ENCODE measurements around the gene CCL13.

CCL13 gene

DNA sequence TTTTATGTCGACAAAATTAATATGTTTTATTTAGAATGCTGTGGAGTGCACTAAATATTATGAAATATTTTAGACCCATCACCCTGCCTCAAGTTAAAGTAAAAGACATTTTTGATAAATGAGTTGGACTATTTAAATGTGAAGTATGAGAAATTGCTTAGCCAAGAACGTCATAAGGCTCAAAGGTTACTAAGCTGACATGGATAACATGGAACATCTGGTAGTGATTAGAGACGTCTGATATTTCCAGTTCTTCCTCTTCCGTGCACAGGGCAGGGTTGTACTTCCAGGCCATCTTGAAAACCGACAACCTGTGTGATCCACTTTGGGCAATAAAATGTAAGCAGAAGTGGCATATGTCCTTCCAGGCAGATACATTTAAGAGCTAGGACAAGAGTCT is 44.2 kb upstream of the CCL13 start:
- Histone ChIP-seq H3K9me3 (ENCODE audit: insufficient read depth, low read length) (no peaks in the 10 kb centered on the region), H3K27me3 (ENCODE audit: low read depth, low read length) (peaks cover 56% of the 10 kb centered on the region), H3K27ac (ENCODE audit: low read length) (no peak overlapping the region), H3K4me1 (ENCODE audit: low read length) (peaks cover 32% of the 10 kb centered on the region), H3K4me3 (ENCODE audit: low read length) (no peak overlapping the region), H3K36me3 (replicated peaks; ENCODE audit: low read depth, low read length) (no peaks in the 10 kb centered on the region), H3K4me2 (ENCODE audit: low read length) (no peak overlapping the region), H3K9ac (ENCODE audit: low read length) (no peak overlapping the region), H4K20me1 (ENCODE audit: insufficient read depth, low read length) (no peaks in the 10 kb centered on the region), H3K79me2 (ENCODE audit: low read length) (no peaks in the 10 kb centered on the region), H2AFZ (ENCODE audit: low read depth, low read length) (no peak overlapping the region)
- TF ChIP-seq, protein P1, sequence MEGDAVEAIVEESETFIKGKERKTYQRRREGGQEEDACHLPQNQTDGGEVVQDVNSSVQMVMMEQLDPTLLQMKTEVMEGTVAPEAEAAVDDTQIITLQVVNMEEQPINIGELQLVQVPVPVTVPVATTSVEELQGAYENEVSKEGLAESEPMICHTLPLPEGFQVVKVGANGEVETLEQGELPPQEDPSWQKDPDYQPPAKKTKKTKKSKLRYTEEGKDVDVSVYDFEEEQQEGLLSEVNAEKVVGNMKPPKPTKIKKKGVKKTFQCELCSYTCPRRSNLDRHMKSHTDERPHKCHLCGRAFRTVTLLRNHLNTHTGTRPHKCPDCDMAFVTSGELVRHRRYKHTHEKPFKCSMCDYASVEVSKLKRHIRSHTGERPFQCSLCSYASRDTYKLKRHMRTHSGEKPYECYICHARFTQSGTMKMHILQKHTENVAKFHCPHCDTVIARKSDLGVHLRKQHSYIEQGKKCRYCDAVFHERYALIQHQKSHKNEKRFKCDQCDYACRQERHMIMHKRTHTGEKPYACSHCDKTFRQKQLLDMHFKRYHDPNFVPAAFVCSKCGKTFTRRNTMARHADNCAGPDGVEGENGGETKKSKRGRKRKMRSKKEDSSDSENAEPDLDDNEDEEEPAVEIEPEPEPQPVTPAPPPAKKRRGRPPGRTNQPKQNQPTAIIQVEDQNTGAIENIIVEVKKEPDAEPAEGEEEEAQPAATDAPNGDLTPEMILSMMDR (IDR thresholded peaks at IDR 0.05; ENCODE audit: low read depth, low read length) = no peak
- TF ChIP-seq EZH2phosphoT487 (IDR thresholded peaks at IDR 0.05; ENCODE audit: low read depth) = no peak

DNA sequence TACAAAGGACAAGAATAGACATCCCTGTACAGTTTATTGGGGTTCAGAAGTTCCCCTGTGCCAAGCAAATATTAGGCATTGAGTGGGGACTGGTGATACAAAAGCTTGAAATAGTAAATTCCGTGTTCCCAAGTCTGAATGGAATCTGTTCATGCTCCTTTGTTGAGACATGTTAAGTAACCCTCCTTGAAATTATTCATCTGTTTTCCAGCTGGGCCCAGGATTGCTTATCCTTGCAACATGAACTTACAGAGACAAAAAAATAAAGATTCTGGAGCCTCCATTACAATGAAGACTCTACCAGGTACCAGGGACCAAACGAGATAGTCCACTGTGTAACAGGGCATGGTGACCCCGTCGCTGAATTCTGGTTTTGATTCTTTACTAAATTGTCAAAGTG is 43.1 kb upstream of the CCL13 start:
- H3K4me1 ChIP-seq (ENCODE audit: low read length) = peaks cover 22% of the 10 kb centered on the region
- no peaks in the 10 kb centered on the region for H3K9me3 ChIP-seq (ENCODE audit: insufficient read depth, low read length)
- peaks cover 61% of the 10 kb centered on the region for H3K27me3 ChIP-seq (ENCODE audit: low read depth, low read length)
- no peak overlapping the region for H3K4me3 ChIP-seq (ENCODE audit: low read length)
- no peak for TF ChIP-seq EZH2phosphoT487 (IDR thresholded peaks at IDR 0.05; ENCODE audit: low read depth)
- TF ChIP-seq, protein P1 (IDR thresholded peaks at IDR 0.05; ENCODE audit: low read depth, low read length) = no peak
- H4K20me1 ChIP-seq (ENCODE audit: insufficient read depth, low read length) = no peaks in the 10 kb centered on the region
- no peak overlapping the region for H3K27ac ChIP-seq (ENCODE audit: low read length)
- H3K36me3 ChIP-seq (replicated peaks; ENCODE audit: low read depth, low read length) = no peaks in the 10 kb centered on the region
- no peak overlapping the region for H2AFZ ChIP-seq (ENCODE audit: low read depth, low read length)
- no peak overlapping the region for H3K4me2 ChIP-seq (ENCODE audit: low read length)
- H3K9ac ChIP-seq (ENCODE audit: low read length) = no peak overlapping the region
- no peaks in the 10 kb centered on the region for H3K79me2 ChIP-seq (ENCODE audit: low read length)

DNA sequence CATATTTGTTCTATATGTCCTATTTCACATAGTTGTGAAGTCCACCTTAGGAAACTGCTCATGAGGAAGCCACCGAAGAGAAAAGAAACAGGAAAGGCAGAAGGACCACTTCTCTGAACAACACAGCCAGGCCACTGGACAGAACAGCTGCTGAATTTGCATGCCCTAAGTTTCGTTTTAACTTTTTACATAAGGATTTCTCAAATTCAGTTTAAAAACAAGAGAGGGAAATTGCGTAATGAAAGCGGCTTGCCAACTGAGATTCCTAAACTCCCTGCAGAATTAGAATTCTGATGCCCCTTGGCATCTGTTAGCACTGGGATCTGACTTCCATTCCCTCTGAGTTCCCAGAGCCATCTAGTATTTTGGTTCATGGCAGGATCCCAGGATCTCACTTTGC is 42.0 kb upstream of the CCL13 start:
- Histone ChIP-seq H4K20me1 (ENCODE audit: insufficient read depth, low read length) (no peaks in the 10 kb centered on the region), H2AFZ (ENCODE audit: low read depth, low read length) (no peak overlapping the region), H3K27me3 (ENCODE audit: low read depth, low read length) (peaks cover 62% of the 10 kb centered on the region), H3K27ac (ENCODE audit: low read length) (no peak overlapping the region), H3K4me3 (ENCODE audit: low read length) (peak overlapping the region; percentile 13; the same call in 1 of the 2 replicates), H3K4me2 (ENCODE audit: low read length) (peak overlapping the region; percentile 59), H3K79me2 (ENCODE audit: low read length) (no peaks in the 10 kb centered on the region), H3K9me3 (ENCODE audit: insufficient read depth, low read length) (no peaks in the 10 kb centered on the region), H3K36me3 (replicated peaks; ENCODE audit: low read depth, low read length) (no peaks in the 10 kb centered on the region), H3K4me1 (ENCODE audit: low read length) (peaks cover 25% of the 10 kb centered on the region), H3K9ac (ENCODE audit: low read length) (no peak overlapping the region)
- TF ChIP-seq, protein P1 (IDR thresholded peaks at IDR 0.05; ENCODE audit: low read depth, low read length) = no peak
- no peak for TF ChIP-seq EZH2phosphoT487 (IDR thresholded peaks at IDR 0.05; ENCODE audit: low read depth)

GRCh38 chr17:34318474-34318873 is 37.8 kb upstream of the CCL13 start:
- Histone ChIP-seq H3K36me3 (replicated peaks; ENCODE audit: low read depth, low read length) (no peaks in the 10 kb centered on the region), H3K4me1 (ENCODE audit: low read length) (peaks cover 30% of the 10 kb centered on the region), H3K9ac (ENCODE audit: low read length) (no peak overlapping the region), H3K27ac (ENCODE audit: low read length) (no peak overlapping the region), H3K4me2 (ENCODE audit: low read length) (no peak overlapping the region), H4K20me1 (ENCODE audit: insufficient read depth, low read length) (no peaks in the 10 kb centered on the region), H3K4me3 (ENCODE audit: low read length) (no peak overlapping the region), H3K9me3 (ENCODE audit: insufficient read depth, low read length) (no peaks in the 10 kb centered on the region), H3K79me2 (ENCODE audit: low read length) (no peaks in the 10 kb centered on the region), H2AFZ (ENCODE audit: low read depth, low read length) (no peak overlapping the region), H3K27me3 (ENCODE audit: low read depth, low read length) (peaks cover 55% of the 10 kb centered on the region)
- TF ChIP-seq, protein P1 (IDR thresholded peaks at IDR 0.05; ENCODE audit: low read depth, low read length) = peak; percentile 41
- TF ChIP-seq EZH2phosphoT487 (IDR thresholded peaks at IDR 0.05; ENCODE audit: low read depth) = no peak

Data from OCI-LY3 (cell line).